HG03045 (cell line): ENCODE results near the gene HLA-B.
"Not testable (repeated sequence)": the region's sequence is repeated elsewhere in the genome, so short reads cannot be mapped to it uniquely, and the experiment has no call there.

ENCODE experiments used
- ATAC-seq: cut with Tn5 transposase; IDR thresholded peaks from one replicate; pipeline ENCODE4 v1.9.1; 2021; ENCODE audit warnings: mild to moderate bottlenecking, moderate library complexity; ENCODE audit not compliant: unreplicated experiment

Gene HLA-B

DNA sequence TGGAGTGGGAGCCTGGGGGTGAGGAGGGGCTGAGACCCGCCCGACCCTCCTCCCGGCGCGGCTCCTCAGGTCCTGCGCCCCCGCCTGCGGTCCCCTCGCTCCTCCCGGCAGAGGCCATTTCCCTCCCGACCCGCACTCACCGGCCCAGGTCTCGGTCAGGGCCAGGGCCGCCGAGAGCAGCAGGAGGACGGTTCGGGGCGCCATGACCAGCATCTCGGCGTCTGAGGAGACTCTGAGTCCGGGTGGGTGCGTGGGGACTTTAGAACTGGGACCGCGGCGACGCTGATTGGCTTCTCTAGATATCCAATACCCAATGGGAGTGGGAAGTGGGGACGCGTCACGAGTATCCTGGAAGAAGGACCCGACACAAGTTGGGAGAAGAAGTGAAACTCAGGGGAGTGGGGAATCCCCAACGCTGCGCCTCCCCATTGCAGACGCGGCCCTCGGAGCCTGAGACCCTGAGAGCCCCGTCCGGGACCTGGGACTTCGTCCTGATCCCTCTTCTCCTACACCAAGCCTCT, at the start of gene HLA-B:
HLA-B (minus strand) TSS at position 234 of the 521 bp plus-strand sequence; CDS start at position 213, 21 bp downstream.
- ATAC-seq = peak; percentile 82

DNA sequence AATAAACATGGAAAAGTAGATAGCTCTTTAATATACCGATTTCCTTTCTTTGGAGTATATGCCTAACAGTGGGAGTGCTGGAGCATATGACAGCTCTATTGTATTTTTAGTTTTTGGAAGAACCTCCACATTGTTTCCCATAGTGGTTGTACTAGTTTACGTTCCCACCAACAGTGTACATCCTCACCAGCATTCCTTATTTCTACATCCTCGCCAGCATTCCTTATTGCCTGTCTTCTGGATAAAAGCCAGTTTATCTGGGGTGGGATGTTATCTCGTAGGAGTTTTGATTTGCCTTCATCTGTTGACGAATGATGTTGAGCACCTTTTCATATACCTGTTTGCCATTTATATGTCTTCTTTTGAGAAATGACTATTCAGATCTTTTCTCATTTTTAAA, 49.0 kb upstream of the HLA-B start:
- no peak for ATAC-seq

DNA sequence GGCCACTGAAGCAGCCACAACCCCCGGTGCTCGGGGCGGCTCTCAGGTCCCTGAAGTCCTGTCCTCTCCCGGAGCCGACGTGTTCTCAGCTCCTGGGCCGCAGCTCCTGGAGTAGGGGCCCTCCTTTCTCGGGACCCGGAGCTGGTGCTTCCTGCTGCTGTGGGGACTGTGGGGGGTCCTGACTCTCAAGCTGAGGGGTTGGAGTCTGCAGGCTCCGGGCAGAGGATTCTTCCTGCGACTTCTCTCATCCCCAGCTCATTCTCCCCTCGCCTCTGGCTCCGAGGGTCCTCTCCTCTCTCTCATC, 47.0 kb upstream of the HLA-B start:
- ATAC-seq = not testable (repeated sequence)

DNA sequence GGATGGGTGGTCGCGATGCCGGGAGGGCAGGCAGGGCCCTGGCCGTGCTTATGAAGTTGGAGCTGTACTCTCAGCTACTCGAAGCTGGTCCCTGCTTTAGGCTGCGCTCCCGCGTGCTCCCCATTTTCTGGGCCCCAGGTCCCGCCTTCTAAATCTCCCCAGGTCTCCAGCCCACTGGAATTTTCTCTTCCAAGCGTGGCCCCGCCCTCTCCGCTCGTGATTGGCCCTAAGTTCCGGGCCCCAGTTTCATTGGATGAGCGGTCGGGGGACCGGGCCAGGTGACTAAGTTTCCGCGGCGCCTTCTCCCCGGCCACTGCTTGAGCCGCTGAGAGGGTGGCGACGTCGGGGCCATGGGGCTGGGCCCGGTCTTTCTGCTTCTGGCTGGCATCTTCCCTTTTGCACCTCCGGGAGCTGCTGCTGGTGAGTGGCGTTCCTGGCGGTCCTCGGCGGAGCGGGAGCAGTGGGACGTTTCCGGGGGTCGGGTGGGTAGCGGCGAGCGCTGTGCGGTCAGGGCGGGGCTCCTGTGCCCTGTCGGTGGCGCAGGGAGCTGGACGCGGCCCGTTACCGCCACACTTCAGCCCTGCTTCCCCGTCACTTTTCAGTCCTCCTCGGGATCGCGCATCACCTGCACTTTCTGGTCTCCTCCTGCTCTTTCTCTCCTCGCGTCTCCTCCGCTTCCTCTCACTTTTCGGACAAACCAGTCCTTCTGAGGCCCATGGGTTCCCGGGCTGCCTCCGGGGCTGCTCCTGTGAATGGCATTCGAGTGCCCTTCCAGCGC, 46.5 kb upstream of the HLA-B start, which contains the start of gene MICA:
MICA (plus strand) TSS at position 313 of the 778 bp plus-strand sequence; CDS start at position 351, 38 bp downstream.
- ATAC-seq = peak; percentile 64

DNA sequence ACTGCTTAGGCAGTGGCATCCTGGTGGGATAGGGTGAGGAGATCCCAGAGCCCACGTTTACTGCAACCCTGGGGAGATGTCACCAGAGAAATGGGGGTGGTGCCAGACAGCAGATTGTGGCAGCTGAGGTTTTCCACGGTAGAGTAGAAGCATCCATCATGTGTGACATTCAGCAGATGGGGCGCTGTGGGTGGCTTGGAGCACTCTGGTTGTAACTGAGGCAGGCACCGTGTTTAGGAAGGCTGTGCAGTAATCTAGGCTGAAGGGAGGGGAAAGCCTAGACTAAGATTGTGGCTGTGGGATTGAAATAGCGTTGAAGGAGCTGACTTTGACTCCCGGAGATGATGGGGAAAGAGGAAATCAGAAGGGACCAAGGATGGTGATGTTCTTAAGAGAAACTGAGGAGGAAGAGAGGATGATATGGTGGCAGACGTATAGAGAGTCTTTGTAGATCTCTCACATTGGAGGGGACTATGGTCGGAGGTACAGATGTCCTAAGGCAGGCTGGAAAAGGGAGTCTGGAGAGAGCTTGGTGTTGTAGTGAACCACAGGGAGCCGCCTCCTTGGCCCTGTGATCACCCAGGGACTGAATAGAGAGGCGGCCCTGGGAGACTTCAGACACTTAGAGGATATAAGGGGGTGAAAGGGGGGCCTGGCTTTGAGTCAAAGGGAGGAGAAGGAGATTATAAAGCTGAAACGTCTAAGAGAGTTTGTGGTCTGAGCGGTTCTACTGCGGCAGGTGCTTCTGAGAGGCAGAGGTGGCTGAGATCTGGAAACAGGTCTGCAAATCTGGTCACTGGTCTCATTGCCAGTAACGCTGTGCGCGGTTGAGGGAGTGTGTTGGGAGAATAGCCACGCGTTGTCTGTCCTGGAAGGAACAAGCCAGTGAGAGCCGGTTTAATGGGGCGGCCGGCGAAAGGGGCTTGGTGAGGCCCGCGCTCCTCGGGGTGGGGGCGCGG, 45.6 kb upstream of the HLA-B start:
- ATAC-seq = peak; percentile 14

DNA sequence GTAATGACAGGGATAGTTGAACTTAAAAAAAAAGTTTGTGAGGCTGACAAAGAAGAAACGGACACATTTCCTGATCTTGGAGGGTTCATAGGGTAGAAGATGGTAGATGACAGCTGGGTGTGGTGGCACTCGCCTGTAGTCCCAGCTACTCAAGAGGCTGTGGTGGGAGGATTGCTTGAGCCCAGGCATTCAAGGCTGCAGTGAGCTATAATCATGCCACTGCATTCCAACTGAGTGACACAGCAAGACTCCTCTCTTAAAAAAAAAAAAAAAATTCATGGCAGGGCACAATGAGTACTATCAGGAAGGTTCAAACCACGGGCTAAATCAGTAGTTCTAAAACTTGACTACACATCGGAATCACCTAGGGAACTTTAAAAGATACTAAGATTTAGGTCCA, 44.4 kb upstream of the HLA-B start:
- ATAC-seq = no peak

DNA sequence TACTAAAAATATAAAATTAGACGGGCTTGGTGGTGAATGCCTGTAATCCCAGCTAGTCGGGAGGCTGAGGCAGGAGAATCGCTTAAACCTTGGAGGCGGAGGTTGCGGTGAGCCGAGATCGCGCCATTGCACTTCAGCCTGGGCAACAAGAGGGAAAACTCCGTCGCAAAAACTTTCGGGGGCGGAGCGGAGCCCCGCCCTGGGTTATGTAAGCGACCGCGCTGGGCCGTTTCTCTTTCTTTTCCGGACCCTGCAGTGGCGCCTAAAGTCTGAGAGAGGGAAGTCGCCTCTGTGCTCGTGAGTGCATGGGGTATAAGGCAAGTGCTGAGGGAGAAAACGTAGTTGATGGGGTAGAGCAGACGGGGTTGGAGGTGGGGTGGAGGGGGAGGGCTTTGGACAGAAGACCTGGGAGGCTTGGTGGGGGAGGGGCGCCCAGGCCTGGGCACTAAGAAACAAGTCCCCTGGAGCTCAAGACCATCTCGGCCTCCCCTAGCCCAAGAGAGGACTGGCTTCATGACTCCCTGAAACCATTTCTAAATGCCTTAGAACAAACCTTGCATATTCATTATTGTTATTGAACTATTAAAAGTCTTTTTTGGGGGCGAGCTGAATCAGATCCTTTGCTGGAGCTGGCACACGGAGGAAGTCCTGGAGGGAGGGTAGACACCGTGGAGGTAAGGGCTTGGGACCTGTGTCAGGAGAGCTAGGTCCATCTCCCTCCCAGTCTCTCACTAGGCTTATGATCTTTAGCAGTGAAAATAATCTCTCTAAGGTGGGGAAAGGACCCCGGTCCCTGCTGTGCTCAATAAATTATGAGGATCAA, 43.7 kb upstream of the HLA-B start:
- ATAC-seq = peak; percentile 45

DNA sequence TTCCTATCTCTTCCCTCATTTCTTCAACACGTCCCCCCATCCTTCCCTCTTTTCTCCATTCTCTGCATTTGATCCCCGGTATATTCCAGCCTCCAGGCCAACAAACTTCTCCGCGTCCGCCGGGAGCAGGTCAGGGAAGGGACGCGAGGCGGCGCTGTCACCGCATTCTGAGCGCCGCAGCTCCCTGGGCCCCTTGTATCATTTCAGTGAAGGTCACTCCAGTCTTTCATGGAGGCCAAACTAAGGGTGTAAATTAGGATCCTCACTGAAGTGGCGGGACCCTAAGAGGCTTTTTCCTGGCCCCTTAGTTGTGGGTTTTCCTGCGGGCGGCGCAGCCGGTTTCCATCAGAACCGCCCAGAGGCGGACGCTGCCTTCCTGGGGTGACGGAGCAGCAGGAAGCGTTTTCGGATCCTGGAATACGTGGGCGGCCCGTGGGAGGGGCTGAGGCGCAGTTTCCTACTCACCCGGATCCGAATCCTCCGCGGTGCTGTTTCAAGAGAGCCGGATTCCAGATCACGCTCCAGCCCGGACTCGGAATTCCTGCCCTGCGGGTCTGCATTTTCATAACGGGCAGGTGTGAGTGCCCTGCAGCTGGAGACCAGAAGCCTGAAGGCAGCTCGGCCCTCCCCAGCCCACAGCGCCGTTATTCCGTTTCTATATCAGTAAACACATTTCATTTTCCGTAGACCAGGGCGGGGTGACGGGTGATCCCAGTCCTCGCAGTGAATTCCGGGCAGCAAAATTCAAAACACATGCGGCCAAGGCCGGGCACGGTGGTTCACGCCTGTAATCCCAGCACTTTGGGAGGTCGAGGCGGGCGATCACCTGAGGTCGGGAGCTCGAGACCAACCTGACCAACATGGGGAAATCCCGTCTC, 42.8 kb upstream of the HLA-B start:
- peak; percentile 33 for ATAC-seq

DNA sequence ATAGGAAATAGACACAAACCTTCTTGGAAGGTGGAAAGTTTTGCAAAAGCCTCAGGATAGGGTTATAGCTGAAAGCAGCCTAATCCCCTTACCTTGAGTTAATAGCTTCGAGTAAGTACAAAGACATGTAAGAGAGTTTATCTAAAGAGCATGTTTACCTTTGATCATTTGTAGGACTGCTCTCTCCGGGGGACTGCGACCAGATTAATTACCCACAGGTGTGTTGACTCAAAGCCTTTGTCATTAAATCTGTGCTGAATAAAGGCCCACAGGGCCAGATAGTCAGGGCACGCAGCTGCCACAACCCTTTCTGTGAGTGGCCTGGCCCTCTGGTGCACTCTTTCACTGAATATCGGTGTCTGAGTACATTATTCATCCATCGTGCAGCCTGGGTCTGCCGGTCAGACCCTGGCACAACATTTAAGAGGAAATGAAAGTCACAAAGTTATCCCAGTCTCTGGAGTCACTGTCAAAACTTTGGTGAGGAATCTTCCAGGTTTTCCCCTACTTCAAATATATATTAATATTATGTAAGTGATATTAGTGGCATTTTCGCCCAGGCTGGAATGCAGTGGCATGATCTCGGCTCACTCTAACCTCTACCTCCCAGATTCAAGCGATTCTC, 41.0 kb upstream of the HLA-B start:
- no peak for ATAC-seq

DNA sequence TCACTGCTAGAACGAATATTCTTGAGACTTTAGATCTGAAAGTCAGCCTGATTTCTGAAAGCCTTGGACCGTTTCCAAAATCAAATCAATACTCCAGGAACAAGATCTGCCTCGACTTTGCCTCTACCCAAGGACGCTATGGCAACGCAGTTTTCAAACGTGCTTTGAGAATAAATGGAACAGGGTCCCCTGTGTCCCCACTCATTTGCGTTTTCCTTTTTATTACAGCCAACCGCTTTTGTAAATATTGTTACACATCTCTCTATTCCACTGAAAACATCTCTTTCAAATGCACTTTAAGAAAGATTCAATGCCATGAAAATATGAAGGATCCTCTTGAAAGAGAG, 40.1 kb upstream of the HLA-B start:
- not testable (repeated sequence) for ATAC-seq

DNA sequence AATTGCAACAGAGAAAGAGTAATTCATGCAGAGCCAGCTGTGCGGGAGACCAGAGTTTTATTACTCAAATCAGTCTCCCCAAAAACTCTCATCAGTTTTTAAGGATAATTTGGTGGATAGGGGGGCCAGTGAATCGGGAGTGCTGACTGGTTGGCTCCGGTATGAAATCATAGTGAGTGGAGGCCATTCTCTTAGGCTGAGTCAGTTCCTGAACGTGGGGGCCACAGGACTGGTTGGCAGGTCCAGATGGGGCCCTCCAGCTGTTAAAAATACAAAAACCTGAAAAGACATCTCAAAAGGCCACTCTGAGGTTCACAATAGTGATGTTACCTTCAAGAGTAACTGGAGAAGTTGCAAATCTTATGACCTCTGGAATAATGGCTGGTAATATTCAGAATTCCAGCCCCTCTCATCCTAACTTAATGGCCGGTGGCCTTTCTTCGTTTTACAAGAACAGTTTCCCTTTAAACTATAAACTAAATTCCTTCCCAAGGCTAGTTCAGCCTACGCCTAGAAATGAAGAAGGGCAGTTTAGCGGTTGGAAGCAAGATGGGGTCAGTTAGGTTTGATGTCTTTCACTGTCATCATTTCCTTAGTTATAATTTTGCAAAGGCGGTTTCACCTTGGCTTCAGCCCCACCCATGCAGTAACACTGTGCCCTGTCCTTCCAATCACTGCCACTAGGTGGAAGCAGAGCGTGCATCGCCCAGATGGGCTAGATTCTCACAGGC, 39.6 kb upstream of the HLA-B start:
- no peak for ATAC-seq

DNA sequence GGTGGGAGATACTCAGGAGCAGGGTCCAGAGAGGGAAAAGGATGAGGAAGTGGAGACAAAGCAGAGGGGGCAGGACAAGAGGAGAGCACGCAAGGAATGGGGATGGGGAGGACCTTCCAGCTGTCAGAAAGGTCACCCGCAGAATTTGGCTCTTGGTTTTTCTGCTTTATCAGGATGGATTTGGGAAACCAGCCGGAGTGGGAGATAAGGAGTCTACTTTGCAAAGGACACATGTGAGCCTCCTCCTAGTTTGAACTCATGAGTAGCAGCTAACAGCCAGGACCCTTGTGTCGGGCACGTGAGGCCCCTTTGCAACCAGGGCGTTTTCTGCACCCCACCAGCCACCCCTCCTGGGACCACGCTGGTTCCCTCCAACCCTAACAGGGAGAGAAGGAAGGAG, 38.9 kb upstream of the HLA-B start:
- no peak for ATAC-seq

DNA sequence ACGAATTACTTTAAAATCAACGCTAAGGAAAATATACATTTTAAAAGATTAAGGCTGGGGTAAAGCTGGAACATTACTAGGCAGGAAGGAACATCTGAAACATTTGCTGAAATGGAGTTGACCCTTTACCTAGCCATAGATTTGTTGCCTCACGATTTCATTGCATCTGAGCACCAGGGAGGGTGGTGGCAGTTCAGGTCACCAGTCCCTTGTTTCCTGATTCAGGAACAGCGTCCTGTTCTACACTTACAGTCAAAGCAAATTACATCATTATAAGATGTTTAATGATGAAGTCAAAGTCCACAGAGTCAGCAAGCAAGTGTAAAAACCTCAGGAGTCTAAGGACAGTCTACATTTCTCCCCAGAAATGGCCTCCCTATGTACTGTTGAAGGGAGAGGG, 37.4 kb upstream of the HLA-B start:
- no peak for ATAC-seq

DNA sequence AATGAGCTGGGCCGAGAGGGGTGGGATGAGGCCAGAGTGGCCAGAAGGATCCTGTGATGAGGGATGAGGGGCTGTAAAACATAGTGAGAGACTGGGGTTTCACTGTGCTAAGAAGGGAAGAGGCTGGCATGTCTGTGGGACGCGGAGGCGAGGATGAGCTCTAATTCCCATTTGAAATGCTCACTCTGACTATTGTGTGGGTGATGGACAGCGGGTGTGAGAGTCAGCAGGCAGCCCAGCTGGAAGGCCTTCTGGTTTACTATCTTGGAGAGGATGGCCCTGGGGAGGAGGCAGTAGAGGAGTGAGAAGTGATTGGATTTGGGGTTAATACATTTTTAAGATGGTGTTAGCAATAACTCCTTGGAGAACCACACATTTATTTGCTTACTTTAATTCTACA, 37.0 kb upstream of the HLA-B start:
- no peak for ATAC-seq

DNA sequence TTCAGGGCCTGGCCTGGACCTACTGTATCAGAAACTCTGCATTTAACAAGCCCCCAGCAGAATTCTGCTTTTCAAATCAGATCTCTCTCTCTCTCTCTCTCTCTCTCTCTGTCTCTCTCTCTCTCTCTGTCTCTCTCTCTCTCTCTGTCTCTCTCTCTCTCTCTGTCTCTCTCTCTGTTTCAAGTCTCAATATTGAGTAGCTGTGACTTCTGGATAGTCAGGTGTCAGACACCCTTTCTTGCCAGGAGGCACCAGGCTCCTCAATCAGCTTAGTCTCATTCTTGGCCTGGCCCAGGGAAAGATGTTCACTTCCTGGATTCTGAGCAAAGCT, 32.8 kb upstream of the HLA-B start:
- not testable (repeated sequence) for ATAC-seq

DNA sequence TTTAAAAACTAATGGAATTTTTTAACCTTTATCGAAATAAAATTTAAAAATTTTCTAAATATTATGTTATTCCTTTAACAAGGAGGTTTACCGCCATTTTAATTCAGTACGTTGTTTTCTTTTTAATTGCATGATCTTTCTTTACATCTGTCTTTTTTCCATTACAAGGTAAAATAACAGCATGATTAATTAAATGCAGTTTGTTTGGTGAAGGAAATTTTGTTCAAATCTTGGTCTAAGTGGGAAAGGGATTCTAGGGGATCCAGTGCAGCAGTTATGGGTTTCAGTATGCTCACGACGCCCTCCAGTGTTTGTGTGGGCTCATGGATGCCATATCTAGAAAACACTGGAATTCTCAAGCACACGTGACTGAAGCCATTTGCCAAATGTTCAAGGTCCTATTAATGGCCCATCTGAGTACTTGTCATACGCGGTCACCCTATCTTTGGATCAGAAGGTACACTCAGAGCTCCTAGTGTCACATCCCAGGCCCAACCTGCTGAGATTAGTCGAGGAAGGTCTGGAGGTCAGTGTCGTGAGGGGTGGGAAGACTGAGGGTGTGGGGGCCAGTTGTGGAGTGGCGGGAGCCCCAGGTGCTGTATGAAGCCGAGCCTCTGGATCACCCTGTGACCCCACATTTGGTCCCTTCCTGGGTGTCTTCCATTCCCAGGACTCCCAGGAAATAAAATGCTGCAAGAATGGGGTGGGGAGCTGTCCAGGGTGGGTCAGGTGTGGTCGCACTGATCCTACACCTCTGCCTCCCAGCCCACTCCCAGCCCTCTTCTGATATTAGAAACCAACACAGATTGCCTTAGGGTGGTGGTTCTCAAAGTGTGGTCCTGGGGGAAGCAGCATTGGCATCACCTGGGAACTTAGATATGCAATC, 32.2 kb upstream of the HLA-B start:
- ATAC-seq = not testable (repeated sequence)

DNA sequence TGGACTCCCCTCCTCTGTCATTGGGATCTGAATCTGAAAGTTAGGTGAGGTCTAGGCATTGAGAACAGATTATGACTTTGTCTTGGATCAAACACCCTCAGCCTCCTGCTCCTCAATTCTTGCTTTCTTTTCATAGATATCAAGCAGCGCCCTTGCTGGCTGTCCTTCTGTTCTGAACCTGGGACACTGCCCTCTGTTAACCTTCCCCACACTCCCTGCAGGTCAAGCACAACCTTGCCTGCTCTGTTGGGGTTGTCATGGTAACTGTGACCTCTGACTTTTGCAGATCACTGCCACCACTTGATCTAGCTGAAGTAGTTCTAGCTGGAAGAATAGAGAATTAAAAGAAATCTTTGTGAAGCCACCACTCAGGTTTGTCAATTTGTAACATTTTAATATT, 30.0 kb upstream of the HLA-B start:
- no peak for ATAC-seq

DNA sequence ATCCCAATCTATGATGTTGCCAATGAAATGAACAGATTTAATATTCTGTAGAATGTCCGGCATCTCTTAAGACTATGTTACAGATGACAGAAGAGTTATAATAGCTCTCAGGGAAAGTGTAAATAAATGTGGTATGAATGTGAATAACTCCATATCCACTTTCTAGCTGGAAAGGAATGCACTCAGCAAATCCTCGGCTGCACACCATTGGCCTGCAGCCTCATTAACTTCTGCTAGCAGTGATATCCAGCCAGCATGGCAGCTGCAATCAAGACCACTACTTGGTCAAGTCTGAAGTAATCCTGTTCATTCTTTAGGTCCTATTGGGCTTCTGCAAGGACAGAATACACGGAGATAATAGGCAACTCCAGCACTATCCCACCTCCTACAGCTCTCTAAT, 29.1 kb upstream of the HLA-B start:
- no peak for ATAC-seq
